GM19455 (cell line): ENCODE results near the gene LCE1C.

Source experiments
- ATAC-seq: cut with Tn5 transposase; IDR thresholded peaks from one replicate; pipeline ENCODE4 v1.9.1; 2021; ENCODE audit not compliant: unreplicated experiment

The LCE1C gene

GRCh38 chr1:152806576-152806975 is at the start of gene LCE1C:
TSS of gene LCE1C (minus strand) at chr1:152806651. CDS start at chr1:152805478, 1,173 bp downstream.
- ATAC-seq, result no peak

- no peak for ATAC-seq
Measured at GRCh38 chr1:152855661-152856060, 49.2 kb upstream of the LCE1C start.

GRCh38 chr1:152842556-152842955 is 36.1 kb upstream of the LCE1C start, which contains the start of gene LCE6A:
TSS of gene LCE6A (plus strand) at chr1:152842856. CDS start at chr1:152843521, 665 bp downstream.
- no peak for ATAC-seq

- no peak for ATAC-seq
Measured at GRCh38 chr1:152836870-152837269, 30.4 kb upstream of the LCE1C start.

GRCh38 chr1:152827173-152827572 is 20.7 kb upstream of the LCE1C start, which contains the start of gene LCE1A:
TSS of gene LCE1A (plus strand) at chr1:152827473. CDS start at chr1:152827473, 0 bp downstream.
- ATAC-seq, result no peak

GRCh38 chr1:152824964-152825363 is 18.5 kb upstream of the LCE1C start:
- no peak for ATAC-seq

GRCh38 chr1:152823294-152823693 is 16.8 kb upstream of the LCE1C start:
- no peak for ATAC-seq

- no peak for ATAC-seq
Measured at GRCh38 chr1:152817309-152817708, 10.9 kb upstream of the LCE1C start.

GRCh38 chr1:152811671-152812070 is 5.2 kb upstream of the LCE1C start, which contains the start of gene LCE1B:
TSS of gene LCE1B (plus strand) at chr1:152811971. CDS start at chr1:152812447, 476 bp downstream.
- ATAC-seq, result no peak

- no peak for ATAC-seq
Measured at GRCh38 chr1:152811050-152811449, 4.6 kb upstream of the LCE1C start.

- ATAC-seq, result no peak
Measured at GRCh38 chr1:152801333-152801732, 5.1 kb downstream of the LCE1C start.

GRCh38 chr1:152796421-152796820 is 10.0 kb downstream of the LCE1C start, which contains the start of gene LCE1D:
TSS of gene LCE1D (plus strand) at chr1:152796721. CDS start at chr1:152797795, 1,074 bp downstream.
- no peak for ATAC-seq

GRCh38 chr1:152795686-152796085 is 10.8 kb downstream of the LCE1C start:
- no peak for ATAC-seq

- no peak for ATAC-seq
Measured at GRCh38 chr1:152786077-152786476, 20.4 kb downstream of the LCE1C start, which contains the start of gene LCE1E. TSS of gene LCE1E (plus strand) at chr1:152786257. CDS start at chr1:152787300, 1,043 bp downstream.

GRCh38 chr1:152783095-152783494 is 23.4 kb downstream of the LCE1C start:
- no peak for ATAC-seq

GRCh38 chr1:152777510-152778137 is 28.8 kb downstream of the LCE1C start:
- no peak for ATAC-seq

GRCh38 chr1:152776361-152776760 is 30.1 kb downstream of the LCE1C start:
- ATAC-seq, result no peak

GRCh38 chr1:152774875-152775274 is 31.6 kb downstream of the LCE1C start, which contains the start of gene LCE1F:
TSS of gene LCE1F (plus strand) at chr1:152775140. CDS start at chr1:152776372, 1,232 bp downstream.
- no peak for ATAC-seq

- no peak for ATAC-seq
Measured at GRCh38 chr1:152770411-152770810, 36.0 kb downstream of the LCE1C start.

- ATAC-seq, result no peak
Measured at GRCh38 chr1:152768847-152769533, 37.5 kb downstream of the LCE1C start.

- ATAC-seq, result no peak
Measured at GRCh38 chr1:152761609-152762213, 44.7 kb downstream of the LCE1C start.
